ENCODE measurements around the gene C10orf62.

GRCh38 chr10:97585439-97585811 is 4.1 kb upstream of the C10orf62 start:
- TF ChIP-seq CTCF (IDR thresholded peaks at IDR 0.05; ENCODE audit: low read depth, low read length) = no peak
- no peak for TF ChIP-seq EZH2phosphoT487 (IDR thresholded peaks at IDR 0.05; ENCODE audit: low read depth)
